GM18508 (cell line): ENCODE measurements around the gene NSMF.

Experiments used
- ATAC-seq: cut with Tn5 transposase; IDR thresholded peaks from one replicate; pipeline ENCODE4 v1.9.1; 2021; ENCODE audit warnings: moderate number of reproducible peaks; ENCODE audit not compliant: insufficient read depth, unreplicated experiment

The NSMF gene

DNA sequence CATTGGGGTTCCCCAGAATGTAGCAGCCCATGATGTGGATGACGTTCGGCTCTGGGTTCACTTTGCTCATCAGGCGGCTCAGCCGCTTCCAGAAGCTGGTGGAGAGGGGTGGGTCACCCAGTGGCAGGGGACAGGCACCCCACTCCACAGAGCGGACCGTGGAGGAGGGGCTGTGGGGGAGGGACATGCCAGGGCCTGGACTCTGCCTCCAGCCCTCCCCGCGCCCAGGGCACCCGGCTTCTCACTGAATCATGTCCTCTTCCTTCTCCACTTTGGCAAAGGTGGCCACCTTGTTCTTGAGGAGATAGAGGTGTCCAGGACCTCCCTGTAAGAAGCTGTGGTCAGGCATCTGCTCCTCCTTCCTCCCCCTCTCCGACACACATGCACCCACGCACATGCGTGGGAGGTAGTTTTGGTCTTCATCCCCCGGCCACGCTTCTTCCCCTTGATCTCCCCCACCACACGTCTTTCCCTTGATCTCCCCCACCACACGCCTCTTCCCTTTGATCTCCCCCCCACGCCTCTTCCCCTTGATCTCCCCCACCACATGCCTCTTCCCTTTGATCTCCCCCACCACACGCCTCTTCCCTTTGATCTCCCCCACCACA is 9.1 kb downstream of the NSMF start:
- ATAC-seq, result no peak

DNA sequence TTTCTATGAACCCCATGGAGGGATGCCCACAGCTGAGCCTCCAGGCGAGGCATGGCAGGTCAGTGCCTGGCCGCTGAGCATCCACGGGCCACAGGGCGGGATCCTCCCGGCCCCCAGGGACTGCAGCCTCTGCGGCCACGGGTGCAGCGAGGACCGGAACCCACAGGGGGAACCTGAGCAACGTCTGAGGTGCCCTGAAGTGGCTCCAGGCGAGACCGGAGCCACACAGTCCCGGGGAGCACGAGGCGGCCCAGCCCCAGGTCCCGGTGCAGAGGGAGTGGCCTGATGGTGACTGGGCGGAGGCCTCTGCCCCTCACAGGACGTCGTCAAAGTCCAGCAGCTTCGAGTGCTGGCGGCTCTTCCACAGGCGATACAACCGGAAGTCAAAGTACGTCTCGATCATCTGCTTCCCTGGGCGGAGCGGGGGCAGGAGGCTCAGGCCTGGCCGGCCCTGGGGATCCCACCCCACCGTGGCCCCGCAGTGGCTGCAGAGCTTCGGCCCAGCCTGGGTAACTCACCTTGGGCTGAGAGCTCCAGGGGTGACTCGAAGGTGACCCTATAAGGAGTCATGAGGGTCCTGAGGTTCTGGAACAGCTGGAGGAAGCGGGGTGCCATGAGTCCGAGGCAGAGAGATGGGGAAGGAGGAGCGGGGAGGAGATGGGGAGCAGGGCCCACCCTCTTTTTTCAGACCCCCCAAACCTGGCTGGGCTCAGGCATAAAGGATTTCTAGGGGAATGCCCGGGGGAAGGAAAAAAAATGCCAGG is 9.9 kb downstream of the NSMF start:
- ATAC-seq, result no peak

- ATAC-seq, result no peak
Observed at GRCh38 chr9:137448602-137448962, 10.6 kb downstream of the NSMF start.

DNA sequence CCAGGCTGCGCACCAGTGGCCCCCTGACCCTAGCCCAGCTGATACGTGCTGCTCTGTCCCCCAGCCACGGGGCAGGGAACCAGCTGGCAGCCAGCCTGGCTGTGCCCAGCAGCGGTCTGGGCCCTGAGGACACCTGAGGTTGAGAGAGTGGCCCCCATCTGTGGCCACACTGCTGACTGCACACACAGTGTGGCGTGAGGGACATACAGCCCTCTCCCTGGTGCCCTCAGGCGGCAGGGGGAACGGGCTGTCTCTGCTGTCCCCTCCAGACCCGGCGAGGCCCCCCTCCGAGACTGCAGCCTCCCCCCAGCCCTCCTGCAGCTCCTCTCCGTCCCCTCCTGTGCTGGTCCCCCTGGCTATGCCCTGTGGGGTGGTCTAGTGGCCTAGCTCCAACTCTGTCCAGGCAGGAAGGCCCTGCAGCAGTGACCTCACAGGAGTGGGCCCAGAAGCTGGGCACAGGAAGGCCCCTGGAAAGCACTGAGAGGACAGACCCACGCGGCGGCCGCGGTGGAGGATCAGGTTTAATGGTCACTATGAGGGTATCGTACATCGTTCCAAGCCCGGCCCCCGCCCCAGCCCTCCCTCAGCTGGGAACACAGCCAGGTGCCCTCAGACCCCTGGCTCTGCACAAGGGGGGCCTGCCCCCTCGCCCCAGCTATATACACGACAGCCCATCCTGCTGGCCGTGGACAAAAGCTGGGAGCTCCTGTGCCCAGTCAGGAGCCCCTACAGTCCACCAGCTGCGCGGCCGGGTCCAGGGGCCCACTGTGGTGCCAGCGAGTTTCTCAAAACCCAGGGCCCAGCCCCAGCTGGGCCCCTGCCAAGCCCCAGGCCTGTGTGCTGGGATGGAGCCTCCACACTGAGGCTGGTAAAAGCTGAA is 11.2 kb downstream of the NSMF start:
- no peak for ATAC-seq

DNA sequence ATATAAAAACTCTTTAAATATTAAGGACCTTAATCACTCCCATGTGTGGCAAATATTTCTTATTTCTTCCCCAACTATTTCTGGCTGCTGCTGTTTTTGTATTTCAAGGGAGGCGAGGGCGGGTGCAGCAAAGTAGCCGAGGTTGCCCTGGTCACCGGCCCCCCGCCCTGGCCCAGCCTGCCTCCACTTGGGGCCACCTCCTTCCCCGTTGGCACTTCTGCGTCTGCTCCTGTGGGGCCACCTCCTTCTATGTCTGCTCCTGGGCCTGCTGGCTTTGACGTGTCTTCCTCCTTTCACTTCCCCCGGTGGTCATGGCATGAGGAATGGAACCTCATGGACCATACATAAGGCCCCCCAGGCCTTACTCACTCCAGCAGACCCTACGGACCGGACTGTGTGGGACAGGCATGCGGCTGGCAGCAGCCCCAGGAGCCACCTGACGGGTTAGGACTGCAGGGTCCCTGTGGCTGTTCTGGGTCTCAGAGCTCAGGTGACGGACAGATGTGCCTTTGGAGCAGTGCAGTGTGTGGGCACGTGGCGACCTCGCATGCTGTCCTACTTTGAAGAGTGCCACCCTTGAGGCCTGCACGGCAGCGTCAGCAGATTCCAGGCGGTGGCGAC is 12.2 kb downstream of the NSMF start:
- no peak for ATAC-seq

DNA sequence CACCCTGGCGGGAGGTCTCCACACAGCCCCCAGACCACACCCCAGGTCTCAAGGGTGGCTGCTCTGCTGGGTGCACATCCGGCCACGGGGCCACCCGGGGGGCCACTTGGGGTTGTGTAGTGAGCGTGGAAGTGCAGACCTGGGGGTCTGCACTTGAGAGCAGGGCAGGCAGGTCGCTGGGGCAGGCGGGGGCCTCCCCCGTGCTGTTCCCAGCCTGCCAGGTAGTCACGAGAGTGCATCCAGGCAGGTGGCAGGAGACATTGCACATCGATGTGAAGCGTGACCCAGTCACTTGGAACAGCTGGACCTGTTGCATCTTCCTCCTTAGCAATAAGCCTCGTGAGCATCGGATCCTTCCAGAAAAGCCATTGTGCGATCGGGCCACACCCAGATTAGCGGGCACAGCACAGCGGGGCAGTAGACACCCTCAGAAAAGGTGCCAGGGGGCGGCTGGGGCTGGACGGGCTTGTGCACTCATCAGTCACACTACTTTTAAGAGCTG is 13.2 kb downstream of the NSMF start:
- ATAC-seq, result no peak

- no peak for ATAC-seq
Observed at GRCh38 chr9:137445275-137445807, 13.8 kb downstream of the NSMF start.

- no peak for ATAC-seq
Observed at GRCh38 chr9:137444106-137444790, 14.9 kb downstream of the NSMF start.

DNA sequence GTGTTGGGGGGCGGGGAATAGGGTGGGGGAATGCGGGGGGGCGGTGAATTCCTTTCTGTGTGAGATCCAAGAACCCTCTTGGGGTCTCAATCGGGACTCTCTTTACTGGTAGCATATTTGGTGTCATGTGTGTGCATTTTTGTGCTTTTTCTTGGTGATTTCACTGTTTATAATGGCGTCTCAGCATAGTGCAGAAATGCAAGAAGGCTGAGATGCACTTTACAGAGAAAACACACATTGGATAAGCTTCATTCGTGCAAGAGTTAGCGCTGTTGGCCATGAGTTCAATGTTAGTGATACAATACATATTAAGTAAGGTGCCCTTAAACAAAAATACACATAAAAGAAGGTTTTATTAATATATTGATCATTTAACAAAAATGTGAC is 17.2 kb downstream of the NSMF start:
- no peak for ATAC-seq

DNA sequence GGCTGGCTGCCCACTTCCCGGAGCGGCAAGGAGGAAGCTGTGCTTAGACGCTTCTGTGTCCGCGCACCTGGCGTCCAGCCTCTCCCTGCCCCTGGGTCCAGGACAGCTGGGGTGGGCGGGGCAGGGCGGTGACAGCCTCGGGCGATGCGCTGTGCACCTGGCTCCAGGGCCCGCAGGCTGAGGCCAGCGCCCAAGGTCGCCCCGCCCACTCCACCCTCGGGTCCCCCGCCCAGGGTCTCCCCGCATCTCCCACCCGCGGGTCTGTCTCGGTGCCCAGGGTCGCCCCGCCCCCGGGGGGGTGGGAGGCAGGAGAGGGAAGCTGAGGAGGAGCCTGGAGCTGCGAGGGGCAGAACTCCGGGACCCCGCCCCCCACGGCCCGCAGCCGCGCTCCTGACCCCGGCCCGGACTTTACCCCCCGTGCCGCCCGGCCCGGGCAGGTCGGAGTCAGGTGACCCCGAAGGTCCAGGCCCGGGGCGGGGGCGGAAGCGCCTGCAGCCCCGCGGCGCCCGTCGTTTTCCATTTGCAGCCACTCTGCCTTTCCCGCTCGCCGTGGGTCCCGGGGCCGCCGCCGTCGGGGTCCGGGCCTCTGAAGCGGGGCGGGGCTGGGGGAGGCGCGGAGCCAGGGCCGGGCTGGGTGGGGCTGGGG is 17.7 kb downstream of the NSMF start, which contains the start of gene ENTPD8:
TSS of gene ENTPD8 (minus strand) at position 69 of the 646 bp plus-strand sequence. CDS start 3,072 bp downstream, outside the sequence.
- ATAC-seq, result no peak

- ATAC-seq, result no peak
Observed at GRCh38 chr9:137439158-137439714, 19.9 kb downstream of the NSMF start.

GRCh38 chr9:137438591-137439157 is 20.5 kb downstream of the NSMF start:
- ATAC-seq, result no peak

GRCh38 chr9:137437691-137438590 is 21.2 kb downstream of the NSMF start:
- no peak for ATAC-seq

- ATAC-seq, result no peak
Observed at GRCh38 chr9:137436761-137437600, 22.2 kb downstream of the NSMF start.

DNA sequence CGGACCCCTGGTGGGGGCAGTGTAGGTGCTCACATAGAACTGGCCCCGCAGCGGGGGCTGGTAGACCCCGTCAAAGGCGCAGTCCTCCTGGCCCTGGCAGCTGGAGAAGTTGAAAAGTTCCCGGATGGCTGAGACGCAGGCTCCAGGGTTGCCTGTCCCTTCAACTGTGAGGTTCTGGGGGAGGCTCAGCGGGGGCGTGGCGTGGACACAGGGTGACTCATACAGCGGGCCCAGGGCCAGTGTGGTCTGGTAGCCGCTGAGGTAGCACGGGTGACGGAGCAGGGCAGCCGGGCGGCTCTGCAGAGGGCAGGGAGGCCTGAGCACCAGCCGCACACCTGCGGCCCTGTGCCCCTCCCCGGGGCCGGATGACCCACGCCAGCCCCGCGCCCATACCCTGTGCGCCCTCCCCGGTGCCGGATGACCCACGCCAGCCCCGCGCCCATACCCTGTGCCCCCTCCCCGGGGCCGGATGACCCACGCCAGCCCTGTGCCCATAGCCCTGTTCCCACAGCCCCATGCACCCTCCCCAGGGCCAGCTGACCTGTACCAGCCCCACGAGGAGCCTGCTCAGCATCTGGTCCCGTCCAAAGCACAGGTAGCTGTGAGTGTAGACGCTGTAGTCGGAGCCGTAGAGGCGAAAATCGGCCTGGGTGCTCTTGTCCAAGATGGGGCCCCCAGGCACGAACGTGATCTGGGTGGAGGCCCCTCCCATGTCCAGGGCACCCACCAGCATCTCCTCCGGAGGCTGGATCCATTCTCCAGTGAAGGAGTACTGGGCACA is 23.0 kb downstream of the NSMF start:
- ATAC-seq, result no peak

DNA sequence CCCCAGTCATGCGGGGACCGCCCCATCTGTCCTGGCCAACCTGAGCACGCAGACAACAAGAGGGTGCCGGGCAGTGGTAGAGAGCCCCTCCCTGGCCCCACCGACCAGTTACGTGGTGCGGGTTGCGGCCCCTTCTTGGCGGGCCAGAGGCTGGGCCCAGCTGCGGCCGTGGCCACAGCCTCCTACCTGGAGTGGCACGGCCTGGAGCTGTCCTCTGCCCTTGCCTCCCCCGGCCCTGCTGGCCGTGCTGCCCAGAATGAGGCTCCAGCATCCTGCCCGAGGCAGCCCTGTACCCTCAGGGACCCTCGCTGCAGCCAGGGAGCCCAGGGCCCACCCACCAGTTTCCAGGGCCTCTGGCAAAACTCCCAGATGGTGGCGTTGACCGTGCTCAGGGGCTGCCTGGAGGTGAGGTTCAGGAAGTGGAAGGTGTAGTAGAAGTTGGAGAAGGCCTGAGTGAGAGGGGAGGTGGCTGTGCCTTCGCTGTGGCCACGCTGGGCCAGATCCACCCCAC is 23.7 kb downstream of the NSMF start:
- ATAC-seq, result no peak
